Tibial artery (tissue), 4 donors: ENCODE measurements around the gene AATF.

ENCODE experiments used
- DNase-seq, 2 donors: peaks; one replicate each; pipeline ENCODE4 v3.0.0-alpha.2; 2019
- H3K27ac ChIP-seq, 2 donors: fragments of 200-600 bp; sonication (generic) in 1 of 2; 1 replicate in 1 of 2; 2 replicates in 1 of 2; pipeline ENCODE4 v1.5.1; 2018 to 2019; ENCODE audit warnings: mild to moderate bottlenecking in 1 of 2
- H3K27me3 ChIP-seq, 2 donors: fragments of 200-600 bp; sonication (generic) in 1 of 2; one replicate each; pipeline versions ENCODE4 v1.5.1 to v1.6.0; 2016 to 2019
- H3K36me3 ChIP-seq, 3 donors: fragments of 200-600 bp; sonication (generic) in 2 of 3; one replicate each; pipeline ENCODE4 v1.5.1; 2016 to 2019; ENCODE audit warnings: mild to moderate bottlenecking in 2 of 3
- H3K4me1 ChIP-seq, 4 donors: fragments of 200-600 bp; sonication (generic) in 2 of 4; 1 replicate in 3 of 4; 2 replicates in 1 of 4; pipeline ENCODE4 v1.5.1; 2016 to 2019
- H3K4me3 ChIP-seq, 2 donors: fragments of 200-600 bp; sonication (generic) in 1 of 2; 1 replicate in 1 of 2; 2 replicates in 1 of 2; pipeline ENCODE4 v1.5.1; 2018 to 2019; ENCODE audit warnings: mild to moderate bottlenecking in 2 of 2
- H3K9me3 ChIP-seq, 3 donors: fragments of 200-600 bp; sonication (generic) in 1 of 3; one replicate each; pipeline ENCODE4 v1.5.1; 2016 to 2019
- CTCF ChIP-seq, 2 experiments: fragments of 200-600 bp in 1 of 2; fragments of 450-650 bp in 1 of 2; IDR thresholded peaks; one replicate each; pipeline ENCODE4 v1.5.1; 2017 to 2019; ENCODE audit warnings: antibody characterized with exemption in 2 of 2, mild to moderate bottlenecking in 1 of 2, moderate library complexity in 1 of 2
- intact Hi-C: fragments of 100-400 bp; cut with DNase I; formaldehyde crosslinking; loops from one replicate; pipeline ENCODE4 v1.15.0; 2023; ENCODE audit warnings: low total_unique reads

AATF gene

GRCh38 chr17:36980280-36980761 is 31.6 kb downstream of the AATF start:
- DNase-seq = no peak
- intact Hi-C loops = no loop called here
- H3K27ac ChIP-seq = no peak overlapping the region
- no peak for TF ChIP-seq CTCF (IDR thresholded peaks at IDR 0.05)
- no peaks in the 10 kb centered on the region for H3K9me3 ChIP-seq
- H3K27me3 ChIP-seq = no peaks in the 10 kb centered on the region
- no peak overlapping the region for H3K4me3 ChIP-seq
- peaks cover 0 to 22% (median 9%) of the 10 kb centered on the region in 4 donors for H3K4me1 ChIP-seq
- peaks cover 0 to 3% (median 0%) of the 10 kb centered on the region in 3 donors for H3K36me3 ChIP-seq

GRCh38 chr17:36983618-36984017 is 34.9 kb downstream of the AATF start:
- intact Hi-C loops = no loop called here
- DNase-seq = no peak

GRCh38 chr17:36989173-36989572 is 40.4 kb downstream of the AATF start:
- Histone ChIP-seq H3K4me1 (no peaks in the 10 kb centered on the region), H3K4me3 (no peak overlapping the region), H3K36me3 (peaks cover 41 to 75% (median 64%) of the 10 kb centered on the region in 3 donors), H3K27me3 (no peaks in the 10 kb centered on the region), H3K9me3 (no peaks in the 10 kb centered on the region), H3K27ac (no peak overlapping the region)
- no peak for TF ChIP-seq CTCF (IDR thresholded peaks at IDR 0.05)
- intact Hi-C loops = no loop called here
- DNase-seq = no peak

More at GRCh38 chr17:36983618-36984017, 34.9 kb downstream of the AATF start:
- peaks cover 0 to 22% (median 9%) of the 10 kb centered on the region in 4 donors for H3K4me1 ChIP-seq
- no peak overlapping the region for H3K27ac ChIP-seq
- H3K36me3 ChIP-seq = peaks cover 8 to 28% (median 19%) of the 10 kb centered on the region in 3 donors
- TF ChIP-seq CTCF (IDR thresholded peaks at IDR 0.05) = no peak
- no peaks in the 10 kb centered on the region for H3K9me3 ChIP-seq
- no peak overlapping the region for H3K4me3 ChIP-seq
- H3K27me3 ChIP-seq = no peaks in the 10 kb centered on the region

- H3K36me3 ChIP-seq = peaks cover 64 to 89% (median 87%) of the 10 kb centered on the region in 3 donors
- no peak overlapping the region for H3K27ac ChIP-seq
- intact Hi-C loops = no loop called here
- no peaks in the 10 kb centered on the region for H3K27me3 ChIP-seq
- H3K9me3 ChIP-seq = no peaks in the 10 kb centered on the region
- no peak for DNase-seq
- TF ChIP-seq CTCF (IDR thresholded peaks at IDR 0.05) = no peak
- no peak overlapping the region for H3K4me3 ChIP-seq
- no peaks in the 10 kb centered on the region for H3K4me1 ChIP-seq
Measured at GRCh38 chr17:36992701-36993100, 43.9 kb downstream of the AATF start.

GRCh38 chr17:36993227-36993626 is 44.5 kb downstream of the AATF start:
- Histone ChIP-seq H3K4me1 (no peaks in the 10 kb centered on the region), H3K27ac (no peak overlapping the region), H3K27me3 (no peaks in the 10 kb centered on the region), H3K36me3 (peaks cover 62 to 89% (median 88%) of the 10 kb centered on the region in 3 donors), H3K4me3 (no peak overlapping the region), H3K9me3 (no peaks in the 10 kb centered on the region)
- intact Hi-C loops = no loop called here
- TF ChIP-seq CTCF (IDR thresholded peaks at IDR 0.05) = no peak
- no peak for DNase-seq

- no peak for TF ChIP-seq CTCF (IDR thresholded peaks at IDR 0.05)
- H3K27ac ChIP-seq = no peak overlapping the region
- DNase-seq = no peak
- no peaks in the 10 kb centered on the region for H3K4me1 ChIP-seq
- intact Hi-C loops = no loop called here
- no peak overlapping the region for H3K4me3 ChIP-seq
- H3K9me3 ChIP-seq = no peaks in the 10 kb centered on the region
- peaks cover 50 to 79% (median 78%) of the 10 kb centered on the region in 3 donors for H3K36me3 ChIP-seq
- no peaks in the 10 kb centered on the region for H3K27me3 ChIP-seq
Measured at GRCh38 chr17:36994438-36994837, 45.7 kb downstream of the AATF start.
